Activated T-cell treated with anti-CD3 and anti-CD28 coated beads for 4 hours (primary cell): ENCODE results near the gene PLD6.
"Not testable (repeated sequence)": the region's sequence is repeated elsewhere in the genome, so short reads cannot be mapped to it uniquely, and the experiment has no call there.

Source experiments
- DNase-seq: peaks from one replicate; pipeline ENCODE4 v3.0.0-alpha.2; 2020

PLD6 gene, protein sequence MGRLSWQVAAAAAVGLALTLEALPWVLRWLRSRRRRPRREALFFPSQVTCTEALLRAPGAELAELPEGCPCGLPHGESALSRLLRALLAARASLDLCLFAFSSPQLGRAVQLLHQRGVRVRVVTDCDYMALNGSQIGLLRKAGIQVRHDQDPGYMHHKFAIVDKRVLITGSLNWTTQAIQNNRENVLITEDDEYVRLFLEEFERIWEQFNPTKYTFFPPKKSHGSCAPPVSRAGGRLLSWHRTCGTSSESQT

DNA sequence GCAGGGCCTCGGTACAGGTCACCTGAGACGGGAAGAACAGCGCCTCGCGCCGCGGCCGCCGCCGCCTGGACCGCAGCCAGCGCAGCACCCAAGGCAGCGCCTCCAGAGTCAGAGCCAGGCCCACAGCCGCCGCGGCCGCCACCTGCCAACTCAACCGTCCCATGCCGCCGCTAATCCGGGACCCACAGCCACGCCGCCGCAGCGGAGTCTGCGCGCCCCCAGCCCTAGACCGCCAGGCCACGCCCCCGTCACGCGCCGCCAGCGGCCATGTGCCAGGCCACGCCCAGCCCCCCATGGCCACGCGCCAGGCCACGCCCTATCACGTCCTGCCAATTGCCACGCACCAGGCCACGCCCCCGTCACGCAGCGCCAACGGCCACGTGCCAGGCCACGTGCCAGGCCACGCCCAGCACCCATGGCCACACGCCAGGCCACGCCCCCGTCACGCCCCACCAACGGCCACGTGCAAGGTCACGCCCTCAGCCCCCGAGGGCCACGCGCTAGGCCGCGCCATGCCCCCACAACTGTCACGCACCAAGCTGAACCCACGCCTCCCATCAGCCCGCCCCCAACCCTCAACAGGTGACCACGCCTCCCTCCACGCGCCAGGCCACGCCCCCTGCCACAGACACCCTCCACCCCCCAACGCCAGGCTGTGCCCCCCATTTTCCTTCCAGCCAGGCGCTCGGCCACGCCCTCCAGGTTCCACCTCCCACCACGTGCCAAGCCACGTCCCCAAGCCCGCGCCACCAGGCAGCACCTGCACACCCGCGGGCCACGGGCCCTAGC, at the start of gene PLD6:
Gene PLD6, minus strand, starts transcription at position 210 of the 789 bp plus-strand sequence. Its CDS starts 47 bp downstream, at position 163.
- peak; percentile 87 for DNase-seq

DNA sequence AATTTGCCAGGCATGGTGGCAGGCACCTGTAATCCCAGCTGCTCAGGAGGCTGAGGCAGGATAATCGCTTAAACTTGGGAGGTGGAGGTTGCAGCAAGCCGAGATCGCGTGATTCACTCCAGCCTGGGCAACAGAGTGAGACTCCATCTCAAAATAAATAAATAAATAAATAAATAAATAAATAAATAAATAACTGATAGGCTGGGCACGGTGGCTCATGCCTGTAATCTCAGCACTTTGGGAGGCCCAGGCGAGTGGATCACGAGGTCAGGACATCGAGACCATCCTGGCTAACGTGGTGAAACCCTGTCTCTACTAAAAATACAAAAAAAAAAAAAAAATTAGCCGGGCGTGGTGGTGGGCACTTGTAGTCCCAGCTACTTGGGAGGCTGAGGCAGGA, 49.6 kb upstream of the PLD6 start:
- DNase-seq, result not testable (repeated sequence)

DNA sequence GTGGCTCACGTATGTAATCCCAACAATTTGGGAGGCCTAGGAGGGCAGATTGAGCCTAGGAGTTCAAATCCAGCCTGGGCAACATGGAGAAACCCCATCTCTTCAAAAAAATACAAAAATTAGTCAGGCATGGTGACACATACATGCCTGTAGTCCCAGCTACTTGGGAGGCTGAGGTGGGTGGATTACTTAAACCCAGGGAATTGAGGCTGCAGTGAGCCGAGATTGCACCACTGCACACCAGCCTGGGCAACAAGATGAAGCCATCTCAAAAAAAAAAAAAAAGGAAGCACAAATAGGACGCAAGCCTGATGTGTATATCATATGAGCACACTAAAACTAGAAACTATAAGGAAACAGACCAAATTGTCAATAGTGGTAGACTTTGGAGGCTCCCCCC, 47.9 kb upstream of the PLD6 start:
- DNase-seq, result no peak

DNA sequence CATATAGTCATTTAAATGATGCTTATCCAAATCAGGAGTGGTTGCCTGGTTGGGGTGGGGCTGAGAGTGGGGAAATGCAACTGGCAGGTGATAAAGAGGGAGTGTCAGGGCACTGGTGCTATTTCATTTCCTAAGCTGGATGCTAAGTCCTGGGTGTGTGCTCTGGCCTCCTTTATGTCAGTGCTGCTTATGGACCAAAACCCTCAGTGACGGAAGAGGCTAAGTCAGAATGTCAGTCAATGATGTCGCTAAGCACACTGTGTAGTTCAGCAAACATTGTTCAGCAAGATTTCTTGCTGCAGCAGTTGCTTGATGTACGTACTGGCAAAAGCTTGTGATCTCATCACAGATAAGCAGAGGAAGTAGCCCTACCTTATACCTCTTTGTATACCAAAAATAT, 47.3 kb upstream of the PLD6 start:
- DNase-seq, result no peak

DNA sequence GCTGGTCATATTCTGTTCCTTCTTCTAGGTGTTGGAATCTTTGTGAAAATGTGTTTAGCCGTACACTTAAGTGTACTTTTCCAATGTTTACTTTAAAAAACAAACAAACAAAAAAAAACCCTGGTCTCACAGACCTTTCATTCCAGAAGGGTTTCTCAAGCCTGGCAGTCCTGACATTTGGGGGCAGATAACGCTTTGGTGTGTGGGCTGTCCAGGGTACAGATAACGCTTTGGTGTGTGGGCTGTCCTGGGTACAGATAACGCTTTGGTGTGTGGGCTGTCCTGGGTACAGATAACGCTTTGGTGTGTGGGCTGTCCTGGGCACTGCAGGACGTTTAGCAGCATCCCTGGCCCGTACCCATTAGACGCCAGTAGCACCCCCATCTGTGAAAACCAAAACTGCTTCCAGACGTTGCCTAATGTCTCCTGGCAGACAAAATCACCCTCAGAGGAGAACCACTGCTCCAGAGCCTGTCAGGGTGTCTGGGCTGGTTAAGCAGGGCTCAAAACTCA, 46.1 kb upstream of the PLD6 start:
- no peak for DNase-seq

DNA sequence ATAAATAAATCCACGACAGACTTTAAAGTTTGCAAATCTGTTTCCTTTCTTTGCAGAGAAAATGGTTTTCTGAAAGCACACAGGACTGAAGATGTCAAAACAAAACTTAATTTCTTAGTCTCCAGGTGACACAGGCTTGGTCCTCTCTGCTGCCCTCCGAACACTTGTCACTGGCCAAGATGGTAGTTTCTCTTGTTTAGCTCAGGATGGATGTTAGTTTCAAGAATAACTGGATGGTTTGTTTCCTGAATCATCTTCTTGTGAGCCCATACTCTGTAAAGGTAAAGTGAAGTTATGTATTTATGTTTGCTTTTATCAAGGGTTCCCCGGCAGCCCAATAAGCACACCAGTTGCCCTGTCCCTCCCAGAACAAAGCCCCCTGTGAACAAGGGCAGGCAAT, 40.7 kb upstream of the PLD6 start:
- DNase-seq, result no peak

DNA sequence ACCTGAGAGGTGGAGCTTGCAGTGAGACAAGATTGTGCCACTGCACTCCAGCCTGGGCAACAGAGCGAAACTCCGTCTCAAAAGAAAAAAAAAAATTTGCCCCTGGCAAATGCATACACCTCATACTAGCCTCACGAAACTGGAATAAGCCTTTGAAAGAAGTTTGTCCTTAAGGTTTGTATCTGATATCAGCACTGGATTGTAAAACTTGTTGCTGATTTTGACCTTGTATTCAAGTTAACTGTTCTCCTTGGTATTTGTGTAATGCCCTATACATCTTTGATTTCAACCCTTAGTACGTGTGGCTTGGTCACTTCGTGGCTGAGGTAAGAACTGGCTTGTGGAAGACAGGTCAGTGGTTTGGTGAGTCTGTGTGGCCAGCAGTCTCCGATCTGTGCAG, 37.0 kb upstream of the PLD6 start:
- DNase-seq, result no peak

DNA sequence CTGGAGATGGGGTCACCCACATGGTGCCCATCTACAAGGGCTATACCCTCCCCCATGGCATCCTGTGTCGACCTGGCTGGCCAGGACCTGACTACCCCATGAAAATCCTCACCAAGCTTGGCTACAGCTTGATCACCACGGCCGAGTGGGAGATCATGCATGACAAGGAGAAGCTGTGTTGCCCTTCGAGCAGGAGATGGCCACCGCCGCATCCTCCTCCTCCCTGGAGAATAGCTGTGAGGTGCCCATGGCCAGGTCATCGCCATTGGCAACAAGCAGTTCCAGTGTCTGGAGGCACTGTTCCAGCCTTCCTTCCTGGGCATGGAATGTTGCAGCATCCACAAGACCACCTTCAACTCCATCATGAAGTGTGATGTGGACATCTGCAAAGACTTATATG, 36.1 kb upstream of the PLD6 start:
- no peak for DNase-seq

DNA sequence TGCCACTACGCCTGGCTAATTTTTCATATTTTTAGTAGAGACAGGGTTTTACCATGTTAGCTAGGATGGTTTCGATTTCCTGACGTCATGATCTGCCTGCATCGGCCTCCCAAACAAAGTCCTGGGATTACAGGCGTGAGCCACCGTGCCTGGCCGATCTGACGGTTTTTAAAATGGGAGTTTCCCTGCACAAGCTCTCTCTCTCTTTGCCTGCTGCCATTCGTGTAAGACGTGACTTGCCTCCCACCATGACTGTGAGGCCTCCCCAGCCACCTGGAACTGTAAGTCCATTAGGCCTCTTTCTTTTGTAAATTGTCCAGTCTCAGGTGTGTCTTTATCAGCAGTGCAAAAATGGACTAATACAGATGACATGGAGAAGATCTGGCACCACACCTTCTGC, 35.5 kb upstream of the PLD6 start:
- no peak for DNase-seq

DNA sequence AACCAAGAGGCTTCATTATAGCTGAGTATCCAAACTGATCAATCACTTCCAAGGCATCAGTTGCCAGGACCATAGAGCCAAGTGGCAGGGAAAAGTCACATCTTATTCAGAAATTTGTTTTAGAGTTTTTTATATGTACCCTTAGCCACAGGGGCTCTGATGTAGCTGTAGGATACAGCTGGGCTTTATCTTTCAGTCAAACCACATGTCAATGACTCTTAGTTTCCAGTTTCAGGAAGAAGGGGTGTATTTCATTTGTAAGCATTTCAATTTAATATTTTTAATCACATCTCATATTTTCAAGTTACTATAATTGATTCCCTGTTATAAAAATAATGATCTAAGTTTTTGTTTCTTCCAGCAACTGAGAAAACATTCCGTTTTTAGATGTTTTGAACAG, 33.7 kb upstream of the PLD6 start:
- DNase-seq, result no peak

DNA sequence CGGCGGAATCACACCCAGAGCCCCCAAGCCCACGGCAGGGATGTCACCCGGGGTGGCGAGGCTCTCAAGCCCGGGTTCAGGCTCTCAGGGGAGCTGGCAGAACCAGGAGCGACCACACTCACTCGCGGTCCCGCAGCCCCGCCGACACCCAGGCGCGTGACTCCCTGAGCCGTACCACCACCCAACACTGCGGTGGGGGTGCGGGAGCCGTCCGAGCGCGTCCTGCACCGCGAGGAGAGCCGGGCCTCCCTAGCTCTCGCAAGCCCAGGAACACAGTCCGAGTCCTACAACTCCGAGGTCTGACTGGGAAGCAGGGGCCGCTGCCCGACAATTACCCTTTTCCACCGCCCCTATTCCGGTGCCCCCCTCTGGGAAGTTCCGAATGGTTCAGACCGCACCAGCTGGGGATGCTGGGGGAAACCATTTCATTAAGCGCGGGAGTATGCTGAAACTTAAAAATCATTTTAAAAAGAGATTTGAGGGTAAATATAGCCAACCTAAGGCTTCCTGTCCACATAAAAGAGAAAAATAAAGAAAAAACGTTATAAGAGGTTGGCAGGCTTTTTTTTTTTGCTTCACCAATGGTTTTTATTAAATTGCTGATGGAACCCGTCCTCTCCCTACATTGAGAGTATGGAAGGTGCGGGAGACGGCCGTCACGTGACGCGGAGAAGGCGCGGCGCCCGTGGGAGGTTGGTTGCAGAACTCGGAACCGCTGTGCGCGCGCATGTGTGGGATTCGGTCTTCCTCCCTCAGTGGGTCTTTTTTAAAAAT, 31.1 kb upstream of the PLD6 start, which contains the start of gene FLCN:
Gene FLCN, minus strand, starts transcription at position 143 of the 774 bp plus-strand sequence. CDS start 9,031 bp downstream, outside the sequence.
- peak; percentile 84 for DNase-seq

DNA sequence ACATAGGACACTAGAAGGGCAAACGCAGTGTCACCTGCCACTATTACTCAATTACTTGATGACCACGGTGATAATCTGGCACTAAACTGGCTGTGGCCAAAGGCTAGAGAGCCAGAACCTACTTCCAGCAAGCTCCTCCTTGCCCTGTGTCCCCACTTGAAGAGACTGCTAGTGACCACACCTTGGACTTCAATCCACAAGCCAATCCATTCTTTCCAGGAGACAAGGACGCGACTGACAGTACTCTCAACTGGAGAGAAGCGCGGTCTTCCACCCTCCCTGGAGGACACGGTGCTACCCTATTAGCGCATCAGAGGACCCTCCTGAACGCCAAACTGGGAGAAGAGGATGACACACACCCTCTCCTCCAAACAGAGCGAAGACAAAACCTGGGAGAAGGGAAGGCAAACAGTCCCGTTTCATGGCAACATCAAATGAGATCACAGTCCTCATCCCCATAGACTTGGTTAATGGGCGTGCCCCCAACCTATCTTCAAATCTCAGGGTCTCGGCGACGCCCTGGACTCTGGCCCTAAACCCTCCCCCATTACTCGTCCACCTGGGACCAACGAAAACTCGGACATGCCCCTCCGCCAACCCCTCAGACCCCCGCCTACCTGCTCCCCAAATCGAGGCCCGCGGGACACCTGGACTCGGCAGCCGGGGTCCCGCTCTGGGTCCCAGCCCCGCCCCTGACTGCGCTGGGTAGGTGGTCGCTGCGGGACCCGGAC, 30.3 kb upstream of the PLD6 start:
- DNase-seq, result no peak

DNA sequence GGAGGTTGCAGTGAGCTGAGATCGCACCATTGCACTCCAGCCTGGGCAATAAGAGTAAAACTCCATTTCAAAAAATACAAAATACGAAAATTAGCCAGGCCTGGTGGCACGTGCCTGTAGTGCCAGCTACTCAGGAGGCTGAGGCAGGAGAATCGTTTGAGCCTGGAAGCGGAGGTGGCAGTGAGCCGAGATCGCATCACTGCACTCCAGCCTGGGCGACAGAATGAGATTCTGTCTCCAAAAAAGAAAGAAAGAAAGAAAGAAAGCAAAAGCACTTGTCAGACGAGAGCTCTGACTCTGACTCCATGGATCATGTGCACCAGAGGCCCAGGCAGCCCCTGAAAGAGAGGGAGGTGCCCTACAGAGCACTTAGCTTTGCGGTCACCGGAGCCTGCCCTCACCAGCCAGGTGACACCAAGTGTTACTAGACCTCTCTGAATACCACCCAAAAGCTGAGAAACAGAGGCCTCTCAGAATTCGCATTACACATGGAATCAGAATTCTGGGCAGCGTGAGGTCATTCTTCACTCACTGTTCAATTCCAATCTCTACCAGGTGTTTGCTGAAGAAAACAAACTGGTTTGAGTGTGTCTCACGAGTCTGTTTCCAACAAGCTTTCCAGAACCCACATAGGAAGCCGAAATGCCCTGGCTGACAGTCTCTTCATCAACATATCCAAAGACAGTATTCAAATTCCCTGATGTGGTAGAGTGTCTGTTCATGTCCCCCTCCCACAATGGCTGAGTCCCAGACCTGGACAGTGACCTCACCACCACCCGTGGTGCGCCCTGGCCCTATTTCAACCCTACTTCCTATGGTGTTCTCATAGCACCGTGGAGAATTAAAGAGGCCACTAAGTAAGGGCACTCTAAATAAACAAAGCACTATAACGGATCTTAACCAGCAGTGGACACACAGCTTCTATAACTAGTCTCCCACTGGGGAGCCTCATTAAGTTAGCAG, 29.4 kb upstream of the PLD6 start:
- no peak for DNase-seq

DNA sequence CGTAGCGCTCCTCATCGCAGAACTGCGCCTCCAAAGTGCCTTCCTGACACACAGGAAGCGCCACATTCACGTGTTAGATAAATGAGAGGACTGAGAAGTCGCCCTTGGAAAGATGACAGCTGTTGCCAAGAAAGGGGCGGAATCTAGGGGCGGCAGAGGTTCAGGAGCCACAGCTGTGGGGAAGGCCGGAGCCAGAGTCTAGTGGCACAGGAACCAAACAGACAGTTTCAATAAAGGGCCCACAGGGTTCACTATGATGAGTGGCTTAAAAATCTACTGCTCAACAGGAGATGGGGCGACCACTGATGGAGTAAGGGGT, 26.1 kb upstream of the PLD6 start:
- no peak for DNase-seq

DNA sequence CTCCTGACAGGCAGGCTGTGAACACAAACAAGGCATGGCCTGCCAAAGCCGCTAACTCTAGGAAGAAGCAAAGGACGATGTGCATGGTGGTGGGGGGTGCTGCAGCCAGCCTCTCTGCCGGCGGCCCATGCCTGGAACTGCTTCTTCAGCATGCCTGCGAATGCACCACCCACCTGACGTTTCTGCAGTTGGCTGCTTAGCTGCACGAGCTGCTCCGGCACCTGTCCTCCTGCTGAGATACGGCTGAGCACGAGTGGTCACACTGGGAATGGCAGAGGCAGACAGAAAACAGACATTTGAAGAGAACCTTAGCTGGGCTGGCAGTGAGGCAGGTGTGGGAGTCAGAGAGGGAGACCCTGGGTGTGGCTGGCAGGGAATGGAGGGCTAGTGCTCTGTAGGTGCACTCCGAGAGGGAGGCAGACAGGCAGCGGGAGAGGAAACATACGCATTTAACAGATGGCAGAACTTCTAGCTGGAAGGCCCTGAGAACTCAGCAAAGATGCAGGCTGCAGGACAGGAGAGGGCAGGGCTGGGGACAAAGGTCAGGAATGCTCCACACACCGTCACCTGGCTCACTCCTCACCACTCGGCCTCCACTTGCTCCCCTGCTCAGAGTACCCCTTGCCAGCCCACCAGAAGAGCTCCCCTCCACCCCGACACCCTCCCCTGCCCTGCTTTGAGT, 25.6 kb upstream of the PLD6 start:
- no peak for DNase-seq

DNA sequence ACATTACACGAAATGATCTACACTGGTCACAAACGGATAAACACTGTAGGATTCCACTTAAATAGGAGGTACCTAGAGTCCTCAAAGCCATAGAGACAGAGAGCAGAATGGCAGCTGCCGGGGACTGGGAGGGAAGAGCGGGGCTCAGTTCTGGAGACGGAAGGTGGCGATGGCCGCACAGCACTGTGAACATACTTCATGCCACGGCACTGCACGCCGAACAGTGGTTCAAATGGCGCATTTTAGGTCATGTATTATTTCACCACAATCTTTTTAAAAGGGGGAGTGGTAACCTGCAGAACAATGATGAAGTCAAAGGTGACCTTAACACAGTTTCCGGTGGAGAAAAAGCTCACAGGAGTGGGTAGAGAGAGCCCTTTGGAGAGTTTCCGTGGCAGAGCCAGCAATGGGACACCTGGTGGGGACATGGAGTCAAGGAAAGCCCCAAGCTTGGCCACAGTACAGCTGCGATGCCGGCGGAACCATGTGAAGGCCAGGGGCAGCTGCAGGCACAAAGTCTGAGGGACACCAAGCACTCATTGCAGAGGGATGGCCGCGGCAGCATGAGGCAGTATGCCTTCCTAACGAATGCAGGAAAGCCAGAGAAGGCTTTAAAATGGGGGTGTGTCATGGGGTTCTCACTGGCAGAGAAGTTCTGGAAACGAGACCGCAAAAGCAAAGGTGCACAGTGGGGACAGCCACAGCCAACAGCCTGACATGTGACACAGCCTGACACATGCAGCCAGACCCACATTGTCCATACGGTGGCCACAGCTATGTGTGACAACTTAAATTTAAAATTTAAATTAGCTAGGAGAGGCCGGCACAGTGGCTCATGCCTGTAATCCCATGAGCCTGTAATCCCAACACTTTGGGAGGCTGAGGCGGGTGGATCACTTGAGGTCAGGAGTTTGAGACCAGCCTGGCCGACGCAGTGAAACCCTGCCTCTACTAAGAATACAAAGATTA, 23.6 kb upstream of the PLD6 start:
- no peak for DNase-seq

DNA sequence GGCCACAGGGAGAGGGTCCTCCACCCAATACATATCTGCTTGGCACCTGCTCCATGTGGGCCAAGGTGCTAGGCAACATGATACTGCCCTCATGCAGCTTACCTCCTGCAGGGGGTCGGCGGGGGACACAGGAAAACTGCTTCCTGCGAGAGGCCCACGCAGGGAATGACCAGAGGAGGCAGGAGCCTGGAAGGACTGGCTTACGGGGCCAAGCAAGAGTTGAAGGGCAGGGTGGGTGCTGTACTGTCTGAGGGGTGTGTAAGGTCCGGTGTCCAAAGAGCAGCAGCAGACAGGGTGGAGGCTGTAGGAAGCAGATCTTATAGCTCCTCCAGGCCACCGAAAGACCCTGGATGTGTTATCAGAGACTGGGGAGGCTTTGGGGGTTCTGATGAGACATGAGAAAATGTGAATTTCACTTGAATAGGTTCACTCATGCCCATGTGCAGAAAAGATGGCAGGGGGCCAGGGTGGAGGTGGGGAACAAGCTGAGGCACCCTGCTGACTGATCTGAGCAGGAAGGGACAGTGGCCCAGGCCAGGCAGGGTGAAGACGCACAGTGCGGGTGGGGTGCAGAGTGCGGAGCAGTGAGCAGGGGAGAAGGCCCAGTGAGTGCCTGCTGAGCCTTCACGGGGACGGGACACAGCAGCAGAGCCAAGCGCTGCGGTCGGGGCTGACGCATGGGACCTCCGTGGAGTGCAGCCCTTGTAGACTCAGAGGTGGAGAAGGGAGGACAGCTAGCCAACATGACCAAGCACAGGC, 22.6 kb upstream of the PLD6 start:
- no peak for DNase-seq

DNA sequence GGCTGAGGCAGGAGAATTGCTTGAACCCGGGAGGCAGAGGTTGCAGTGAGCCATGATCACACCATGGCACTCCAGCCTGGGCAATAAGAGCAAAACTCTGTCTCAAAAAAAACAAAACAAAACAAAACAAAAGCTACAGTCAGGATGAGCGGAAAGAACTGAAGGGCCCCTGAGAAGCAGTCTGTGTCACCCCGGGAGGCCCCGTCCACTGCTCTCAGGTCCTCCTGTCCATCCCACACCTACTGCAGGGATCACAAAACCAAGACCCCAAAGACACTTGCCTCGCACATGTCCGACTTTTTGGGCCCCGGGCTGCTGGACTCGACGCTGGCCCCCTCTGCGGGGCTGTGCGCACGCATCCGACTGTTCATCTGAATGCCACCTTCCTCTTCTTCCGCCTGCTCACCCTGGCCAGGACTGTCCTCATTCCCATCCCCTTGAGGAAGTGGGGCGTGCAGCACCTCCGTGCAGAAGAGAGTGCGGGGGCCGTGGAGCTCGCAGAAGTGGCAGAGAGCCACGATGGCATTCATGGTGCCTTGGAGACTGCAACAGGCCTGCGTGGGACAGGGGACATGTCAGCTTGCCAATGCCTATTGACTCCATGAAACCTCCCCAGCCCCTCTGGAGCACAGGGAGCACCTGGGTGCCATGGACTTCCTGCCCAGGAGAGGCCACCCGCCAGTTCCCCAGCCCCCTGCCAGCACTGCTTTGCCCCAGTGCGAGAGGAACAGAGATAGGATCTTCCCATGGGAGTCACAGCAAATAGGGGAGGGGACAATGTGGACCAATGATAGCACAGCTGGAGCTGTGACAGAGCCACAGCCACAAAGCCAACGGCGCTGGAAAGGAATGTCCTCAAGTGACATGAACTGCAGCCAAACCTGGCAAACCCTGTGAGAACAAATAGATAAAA, 21.7 kb upstream of the PLD6 start:
- DNase-seq, result no peak
